Measurements from ENCODE around the gene TNNC2. TPM values are rescaled to one million over a fixed set of nuclear protein-coding genes. Genes with fewer than 3 reads are reported as not detected.

The TNNC2 gene
- total and polyA plus RNA-seq, 2 of the 13 experiments (the other 11 are each of a cell fraction or from before 2014, with no cell fraction given) = 1.8 to 4.7 TPM

- H2AFZ ChIP-seq (ENCODE audit: low read length) = no peak overlapping the region
- ChIA-PET POLR2A (interaction anchor here (1.2 kb wide), 1 partner anchor 8 kb away, joined by 3 read pairs; no protein-coding TSS in a partner anchor), CTCF (ENCODE audit: low intra/inter-chr PET ratio, low total read pairs) (no interaction called here)
- in situ Hi-C loops (cut with HindIII; ENCODE audit: extremely low pct_ligation_motif_present, low pct_unique_long_range_greater_than_20kb) (no loop called here), intact Hi-C loops (cut with micrococcal nuclease; ENCODE audit: unreplicated experiment) (no loop called here)
- no peaks in the 10 kb centered on the region for H3K27me3 ChIP-seq (ENCODE audit: control insufficient read depth in 1 of 2, insufficient read depth in 2 of 2, low read length in 2 of 2)
- no peaks in the 10 kb centered on the region for H4K20me1 ChIP-seq (ENCODE audit: insufficient read depth, low read length)
- no peak overlapping the region for H3K27ac ChIP-seq (ENCODE audit: extremely low read length, insufficient read depth, low read length)
- H3K4me3 ChIP-seq (replicated peaks in 1 of 3; ENCODE audit: insufficient read depth in 1 of 3, low read depth in 2 of 3, low read length in 3 of 3) = no peak overlapping the region
- BruUV-seq (replicated peaks) = no TSS peak
- WGBS (ENCODE audit: low lambda C conversion rate) = 77% methylated on average over 3 of the region's 3 CpGs
- H3K9ac ChIP-seq (ENCODE audit: insufficient read depth, low read depth, low read length) = no peak overlapping the region
- TF ChIP-seq GTF2F1 (IDR thresholded peaks at IDR 0.05; ENCODE audit: low read length) (no peak), ZNF121 (CRISPR knock-in tag; IDR thresholded peaks at IDR 0.05) (0 out of 2 replicates have a peak, but pooled peaks have one; percentile 18)
- peaks cover 9% of the 10 kb centered on the region for H3K79me2 ChIP-seq (ENCODE audit: insufficient read depth, low read length)
- no peak for ATAC-seq
- peaks cover 4 to 10% of the 10 kb centered on the region in 2 experiments for H3K36me3 ChIP-seq (replicated peaks in 1 of 2; ENCODE audit: control insufficient read depth in 1 of 2, insufficient read depth in 2 of 2, low read length in 2 of 2)
- H3K9me3 ChIP-seq (ENCODE audit: low read length) = no peaks in the 10 kb centered on the region
- peaks cover 34% of the 10 kb centered on the region for H3K4me1 ChIP-seq (ENCODE audit: insufficient read depth, low read length)
- DNase-seq (ENCODE audit: low spot score) = no peak
- peak; percentile 44 for FAIRE-seq
- H3K4me2 ChIP-seq (ENCODE audit: low read depth, low read length) = no peak overlapping the region
Observed at GRCh38 chr20:45818239-45818638, 8.9 kb downstream of the TNNC2 start.

GRCh38 chr20:45817376-45818194, 9.5 kb downstream of the TNNC2 start:
- ChIA-PET POLR2A (interaction anchor here (1.0 to 1.3 kb wide), 3 partner anchors 8 to 116 kb away, joined by 3 to 4 read pairs (median 3); partner anchors contain the start of genes DNTTIP1, PCIF1 and WFDC3), CTCF (ENCODE audit: low intra/inter-chr PET ratio, low total read pairs) (no interaction called here)
- no peak for ATAC-seq
- intact Hi-C loops (cut with micrococcal nuclease; ENCODE audit: unreplicated experiment) (no loop called here), in situ Hi-C loops (cut with HindIII; ENCODE audit: extremely low pct_ligation_motif_present, low pct_unique_long_range_greater_than_20kb) (no loop called here)
- Histone ChIP-seq H2AFZ (ENCODE audit: low read length) (no peak overlapping the region), H3K4me1 (ENCODE audit: insufficient read depth, low read length) (peaks cover 36% of the 10 kb centered on the region), H3K79me2 (ENCODE audit: insufficient read depth, low read length) (peaks cover 15% of the 10 kb centered on the region), H3K27ac (ENCODE audit: extremely low read length, insufficient read depth, low read length) (no peak overlapping the region), H3K9ac (ENCODE audit: insufficient read depth, low read depth, low read length) (no peak overlapping the region), H3K4me2 (ENCODE audit: low read depth, low read length) (no peak overlapping the region), H3K9me3 (ENCODE audit: low read length) (no peaks in the 10 kb centered on the region), H3K27me3 (ENCODE audit: control insufficient read depth in 1 of 2, insufficient read depth in 2 of 2, low read length in 2 of 2) (no peaks in the 10 kb centered on the region), H4K20me1 (ENCODE audit: insufficient read depth, low read length) (no peaks in the 10 kb centered on the region), H3K4me3 (replicated peaks in 1 of 3; ENCODE audit: insufficient read depth in 1 of 3, low read depth in 2 of 3, low read length in 3 of 3) (no peak overlapping the region), H3K36me3 (replicated peaks in 1 of 2; ENCODE audit: control insufficient read depth in 1 of 2, insufficient read depth in 2 of 2, low read length in 2 of 2) (peaks cover 4 to 10% of the 10 kb centered on the region in 2 experiments)
- 83% methylated on average over 9 of the region's 9 CpGs for WGBS (ENCODE audit: low lambda C conversion rate)
- no peak for FAIRE-seq
- DNase-seq (ENCODE audit: low spot score) = no peak
- no TSS peak for BruUV-seq (replicated peaks)
- TF ChIP-seq ZNF280B (CRISPR knock-in tag; IDR thresholded peaks at IDR 0.05; ENCODE audit: borderline replicate concordance) (0 out of 2 replicates have a peak, but pooled peaks have one; percentile 24), RBM22 (optimal IDR thresholded peaks at IDR 0.05; ENCODE audit: low read length) (peak; percentile 54), ZNF34 (CRISPR knock-in tag; IDR thresholded peaks at IDR 0.05; ENCODE audit: borderline replicate concordance) (no peak), TCF12 (IDR thresholded peaks at IDR 0.05) (no peak), TCF12 (CRISPR knock-in tag; IDR thresholded peaks at IDR 0.05) (no peak), AGO2 (optimal IDR thresholded peaks at IDR 0.05; ENCODE audit: low read depth, low read length) (peak; percentile 79), HOXD1 (CRISPR knock-in tag; IDR thresholded peaks at IDR 0.05) (0 out of 2 replicates have a peak, but pooled peaks have one; percentile 23), CERS6 (CRISPR knock-in tag; IDR thresholded peaks at IDR 0.05) (no peak), ARID3A (IDR thresholded peaks at IDR 0.05; ENCODE audit: low read depth, low read length) (no peak), PLRG1 (conservative IDR thresholded peaks at IDR 0.05) (no peak), MAFG (CRISPR knock-in tag; IDR thresholded peaks at IDR 0.05) (no peak), IKZF1 (IDR thresholded peaks at IDR 0.05) (no peak), POLR2A (IDR thresholded peaks at IDR 0.05; ENCODE audit: insufficient read depth in 1 of 2, low read depth in 2 of 2, low read length in 2 of 2) (peak in 1 of 2 experiments; percentile 34; a peak in 1 of 4 replicates)
